Measurements from ENCODE around the gene FPGS.
"Not testable (repeated sequence)": the region's sequence is repeated elsewhere in the genome, so short reads cannot be mapped to it uniquely, and the experiment has no call there.

The FPGS gene, protein sequence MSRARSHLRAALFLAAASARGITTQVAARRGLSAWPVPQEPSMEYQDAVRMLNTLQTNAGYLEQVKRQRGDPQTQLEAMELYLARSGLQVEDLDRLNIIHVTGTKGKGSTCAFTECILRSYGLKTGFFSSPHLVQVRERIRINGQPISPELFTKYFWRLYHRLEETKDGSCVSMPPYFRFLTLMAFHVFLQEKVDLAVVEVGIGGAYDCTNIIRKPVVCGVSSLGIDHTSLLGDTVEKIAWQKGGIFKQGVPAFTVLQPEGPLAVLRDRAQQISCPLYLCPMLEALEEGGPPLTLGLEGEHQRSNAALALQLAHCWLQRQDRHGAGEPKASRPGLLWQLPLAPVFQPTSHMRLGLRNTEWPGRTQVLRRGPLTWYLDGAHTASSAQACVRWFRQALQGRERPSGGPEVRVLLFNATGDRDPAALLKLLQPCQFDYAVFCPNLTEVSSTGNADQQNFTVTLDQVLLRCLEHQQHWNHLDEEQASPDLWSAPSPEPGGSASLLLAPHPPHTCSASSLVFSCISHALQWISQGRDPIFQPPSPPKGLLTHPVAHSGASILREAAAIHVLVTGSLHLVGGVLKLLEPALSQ

DNA sequence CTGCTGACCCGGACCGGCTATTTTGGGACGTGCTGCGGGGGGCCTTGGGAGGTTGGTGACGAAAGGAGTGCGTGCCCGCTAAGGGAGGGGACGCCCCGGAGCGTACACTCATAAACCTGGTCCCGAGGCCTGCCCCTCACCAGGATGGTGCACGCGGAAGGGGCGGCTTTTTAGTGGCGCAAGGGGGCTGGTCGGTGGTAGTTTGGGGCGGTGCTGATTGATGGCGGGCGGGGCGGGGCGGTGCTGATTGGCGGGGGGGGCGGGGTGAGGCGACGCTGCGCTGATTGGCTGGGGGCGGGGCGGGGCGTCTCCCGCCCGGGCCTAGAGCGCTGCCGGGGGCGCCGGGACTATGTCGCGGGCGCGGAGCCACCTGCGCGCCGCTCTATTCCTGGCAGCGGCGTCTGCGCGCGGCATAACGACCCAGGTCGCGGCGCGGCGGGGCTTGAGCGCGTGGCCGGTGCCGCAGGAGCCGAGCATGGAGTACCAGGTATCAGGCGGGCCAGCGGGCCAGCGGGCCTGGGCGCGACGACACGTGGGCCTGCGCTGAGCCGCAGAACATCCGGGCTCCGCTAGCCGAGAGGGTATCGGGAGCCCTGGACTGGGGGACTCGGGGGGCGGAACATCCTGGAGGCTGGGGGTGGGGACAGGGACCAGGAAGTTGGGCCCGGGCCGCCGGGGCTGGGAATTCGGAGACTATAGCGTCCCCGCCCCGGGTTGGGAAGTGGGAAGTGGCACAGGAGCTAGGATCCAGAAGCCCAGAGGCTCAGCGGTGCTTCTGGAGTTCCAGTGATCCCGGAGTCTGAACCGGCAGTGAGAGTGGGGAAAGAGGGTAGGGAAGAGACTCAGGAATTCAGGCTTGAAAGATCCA lies at the start of gene FPGS:
FPGS (plus strand) TSS at position 307 of the 868 bp plus-strand sequence; CDS start at position 350, 43 bp downstream.
- DNase-seq (ENCODE audit: low read depth) = peak; percentile 69

DNA sequence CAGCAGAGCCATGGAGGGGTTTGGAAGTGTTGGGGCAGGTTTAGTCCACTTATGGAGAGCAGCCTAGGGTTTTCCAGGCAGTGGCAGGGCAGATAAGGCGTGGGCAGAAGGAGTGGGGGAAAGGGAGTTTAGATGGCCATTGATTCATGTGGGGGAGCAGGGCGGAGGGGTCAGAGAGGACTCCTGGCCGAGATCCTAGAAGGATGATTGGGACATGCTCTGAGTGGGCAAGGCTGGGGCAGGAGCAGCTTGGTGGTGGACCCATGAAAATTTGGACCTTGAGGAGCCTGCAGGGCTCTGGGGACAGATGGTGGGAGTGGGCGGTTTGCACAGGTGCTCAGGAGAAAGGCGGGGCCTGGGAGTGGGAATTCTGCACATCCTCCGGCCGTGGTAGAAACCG lies 49.5 kb upstream of the FPGS start:
- no peak for DNase-seq (ENCODE audit: low read depth)

DNA sequence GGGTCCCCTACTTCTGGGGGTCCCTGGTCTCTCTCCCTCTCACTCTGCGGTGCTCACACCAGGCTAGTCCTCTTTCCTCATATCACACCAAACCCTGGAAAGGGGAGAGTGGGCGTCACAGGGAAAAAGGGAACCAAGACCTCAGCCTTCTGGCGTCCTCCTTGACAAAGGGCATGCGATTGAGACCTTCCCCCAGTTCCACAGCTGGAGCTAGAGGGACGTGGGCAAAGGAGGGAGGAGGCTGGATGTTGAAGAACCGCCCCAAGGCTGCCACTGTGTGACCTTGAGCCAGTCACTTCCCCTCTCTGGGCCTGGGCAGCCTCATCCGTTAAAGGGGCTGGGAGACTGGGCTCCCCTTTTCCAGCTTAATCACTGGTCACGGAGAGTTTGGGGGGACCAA lies 49.1 kb upstream of the FPGS start:
- no peak for DNase-seq (ENCODE audit: low read depth)

DNA sequence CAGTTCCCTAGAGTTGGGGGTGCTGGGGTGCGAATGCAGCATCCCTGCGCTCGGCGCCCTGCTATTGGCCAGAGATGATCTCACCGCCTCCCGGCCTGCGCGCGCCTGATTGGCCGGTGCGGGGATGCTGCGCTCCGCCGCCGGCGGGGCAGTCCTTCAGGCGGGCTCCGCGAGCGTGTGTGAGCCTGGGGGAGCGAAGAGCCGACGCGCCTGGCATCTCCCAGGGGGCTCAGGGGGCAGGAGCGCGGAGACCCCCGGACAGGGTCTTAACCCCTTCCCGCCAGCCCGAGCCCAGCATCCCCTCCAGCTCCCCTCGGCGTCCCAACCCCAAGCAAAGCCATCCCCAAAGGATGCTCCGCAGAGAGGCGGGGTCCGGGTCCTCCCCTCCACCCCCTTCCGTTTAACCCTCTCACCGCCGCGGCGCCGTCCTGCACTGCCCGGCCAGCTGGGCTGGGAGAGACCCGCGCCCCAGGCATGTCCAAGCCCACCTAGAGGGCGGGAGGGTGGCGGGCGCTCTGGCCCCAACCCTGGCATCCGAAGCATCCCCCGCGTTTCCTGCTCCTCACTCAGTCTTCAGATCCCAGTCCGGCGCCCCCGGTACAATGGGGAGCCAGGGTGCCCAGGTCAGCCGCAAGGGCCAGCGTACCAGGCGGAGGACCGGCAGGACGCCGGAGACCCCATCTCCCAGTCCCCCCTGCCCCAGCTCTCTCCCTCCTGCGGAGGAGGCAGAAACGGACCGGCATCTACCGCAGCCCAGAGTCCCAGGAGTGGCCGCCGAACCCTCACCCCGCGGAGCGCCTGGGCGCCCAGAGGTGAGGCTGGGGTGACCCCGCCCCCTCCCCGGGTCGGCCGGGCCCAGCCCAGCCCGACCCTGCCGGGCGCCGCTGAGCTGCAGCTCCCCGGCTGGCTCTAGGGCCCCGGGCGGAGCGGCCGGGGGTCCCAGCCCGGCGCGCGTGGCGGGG lies 48.3 kb upstream of the FPGS start:
- DNase-seq (ENCODE audit: low read depth) = no peak

DNA sequence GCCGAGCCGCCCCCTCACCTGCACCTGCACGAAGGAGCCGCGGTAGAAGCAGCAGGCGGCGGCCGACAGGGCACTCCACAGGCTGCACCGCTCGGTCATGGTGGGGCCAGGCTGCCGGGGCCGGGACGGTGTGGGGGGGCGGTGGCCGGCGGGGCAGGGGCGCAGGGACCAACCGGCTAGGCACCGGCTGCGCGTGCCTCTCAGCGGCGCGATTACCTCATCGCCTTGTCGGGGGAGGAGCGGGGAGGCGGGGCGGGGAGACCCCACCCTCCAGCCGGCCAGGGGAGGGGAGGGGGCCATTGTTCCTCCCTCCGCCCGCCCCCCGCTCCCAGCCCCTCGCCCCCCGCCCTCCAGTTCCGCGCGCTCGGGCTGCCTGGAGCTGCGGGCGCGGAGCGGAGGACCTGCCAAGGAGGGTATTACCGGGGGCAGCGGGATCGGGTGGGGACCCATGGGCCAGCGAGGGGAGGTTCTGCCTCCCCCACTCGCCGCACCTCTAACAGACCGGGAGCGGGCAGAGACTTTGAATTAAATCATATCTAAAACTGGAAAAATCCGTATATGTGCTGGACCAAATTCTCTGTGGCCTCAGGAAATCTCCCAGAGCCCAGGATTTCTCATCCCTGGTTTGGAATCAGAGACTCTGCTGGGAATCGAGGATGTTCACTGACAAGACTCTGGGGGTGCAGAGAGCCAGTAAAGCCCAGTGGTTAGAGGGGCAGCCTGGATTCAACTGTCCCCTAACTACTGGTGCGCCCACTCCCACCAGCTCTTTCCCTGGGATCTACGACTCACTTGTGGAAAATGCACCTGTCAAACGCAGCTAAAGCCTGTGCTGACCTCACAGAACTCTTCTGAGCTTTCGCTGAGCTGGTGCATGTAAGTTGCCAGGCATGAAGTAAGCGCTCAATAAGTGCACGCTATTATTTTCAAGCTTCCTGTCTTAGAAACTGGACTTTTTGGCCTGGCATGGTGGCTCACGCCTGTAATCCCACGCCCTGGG lies 47.3 kb upstream of the FPGS start:
- no peak for DNase-seq (ENCODE audit: low read depth)

DNA sequence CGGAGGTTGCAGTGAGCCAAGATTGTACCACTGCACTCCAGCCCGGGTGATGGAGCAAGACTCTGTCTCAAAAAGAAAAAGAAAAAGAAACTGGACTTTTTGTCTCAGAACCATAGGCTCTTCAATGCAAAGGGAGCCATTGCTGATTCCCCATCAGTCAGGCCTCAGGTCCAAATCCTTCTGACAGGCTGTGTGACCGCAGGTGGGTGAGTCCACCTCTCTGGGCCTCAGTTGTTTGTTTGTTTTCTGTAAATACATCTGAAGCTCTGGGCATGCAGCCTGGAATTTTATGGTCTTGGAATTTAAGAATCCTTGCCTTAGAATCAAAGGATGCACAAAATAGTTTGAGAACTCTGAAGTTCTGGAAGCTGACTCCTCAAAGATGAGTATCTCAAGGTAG lies 46.4 kb upstream of the FPGS start:
- no peak for DNase-seq (ENCODE audit: low read depth)

DNA sequence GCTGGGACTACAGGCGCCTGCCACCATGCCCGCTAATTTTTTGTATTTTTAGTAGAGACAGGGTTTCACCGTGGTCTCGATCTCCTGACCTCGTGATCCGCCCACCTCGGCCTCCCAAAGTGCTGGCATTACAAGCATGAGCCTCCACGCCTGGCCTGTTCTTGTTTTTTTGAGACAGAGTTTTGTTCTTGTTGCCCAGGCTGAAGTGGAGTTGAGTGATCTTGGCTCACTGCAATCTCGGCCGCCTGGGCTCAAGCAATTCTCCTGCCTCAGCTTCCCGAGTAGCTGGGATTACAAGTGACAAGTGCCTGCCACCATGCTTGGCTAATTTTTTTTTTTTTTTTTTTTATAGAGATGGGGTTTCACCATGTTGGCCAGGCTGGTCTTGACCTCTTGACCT lies 45.9 kb upstream of the FPGS start:
- DNase-seq (ENCODE audit: low read depth) = not testable (repeated sequence)

DNA sequence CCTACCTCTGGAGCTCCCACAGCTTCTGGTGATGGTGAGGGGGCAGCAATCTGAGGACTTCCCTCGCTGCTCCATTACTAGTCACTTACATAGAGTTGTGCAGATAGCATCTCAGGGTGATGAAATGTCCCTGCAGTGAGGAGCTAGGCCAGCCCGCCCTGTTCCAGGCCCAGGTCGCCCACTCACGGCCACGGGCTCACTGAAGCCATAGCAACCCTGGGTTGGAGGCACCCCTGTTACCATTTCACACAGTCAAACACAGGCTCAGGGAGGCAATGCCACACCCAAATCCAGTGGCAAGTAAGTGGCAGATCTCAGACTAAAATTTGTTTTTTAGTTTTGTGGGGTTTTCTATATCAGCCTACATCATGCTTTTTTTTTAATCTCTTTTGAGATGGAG lies 43.8 kb upstream of the FPGS start:
- DNase-seq (ENCODE audit: low read depth) = no peak

DNA sequence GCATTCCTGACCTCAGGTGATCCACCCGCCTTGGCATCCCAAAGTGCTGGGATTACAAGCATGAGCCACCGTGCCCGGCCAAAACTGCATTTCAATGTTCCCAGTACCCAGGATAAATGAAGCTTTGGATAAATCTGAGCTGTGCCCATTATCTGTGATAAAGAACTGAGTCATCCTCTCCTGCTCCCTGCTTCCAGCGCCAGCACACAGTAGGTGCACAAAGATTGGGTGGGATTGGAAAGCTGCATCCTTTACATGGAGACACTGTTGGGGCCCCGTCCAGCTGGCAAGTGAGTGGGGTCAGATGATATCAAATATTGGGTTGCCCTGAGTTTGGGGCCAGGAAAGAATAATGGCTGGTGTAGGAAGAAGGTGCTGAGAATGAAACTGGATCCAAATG lies 41.6 kb upstream of the FPGS start:
- no peak for DNase-seq (ENCODE audit: low read depth)

DNA sequence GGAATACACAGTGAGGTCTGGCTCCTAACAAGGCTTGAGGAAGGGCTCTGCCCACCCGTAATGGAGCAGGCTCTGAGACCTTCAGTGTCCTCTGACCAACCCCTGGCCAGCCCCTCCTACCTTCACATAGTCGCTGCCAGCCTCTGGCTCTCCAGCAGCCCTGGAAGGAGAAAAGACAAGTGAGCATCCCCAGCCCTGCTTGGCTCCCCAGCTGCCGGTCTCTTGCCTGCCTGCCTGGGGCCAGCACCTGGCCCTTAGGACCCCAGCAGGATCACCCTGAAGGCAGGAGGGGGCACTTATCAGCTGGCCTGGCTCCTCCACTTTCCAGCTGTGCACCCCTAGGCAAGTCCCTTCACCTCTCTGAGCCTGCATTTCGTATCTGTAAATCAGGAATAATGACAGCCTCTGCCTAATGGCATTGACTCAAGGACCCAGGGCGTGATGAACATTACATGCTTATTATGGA lies 41.2 kb upstream of the FPGS start:
- DNase-seq (ENCODE audit: low read depth) = no peak

DNA sequence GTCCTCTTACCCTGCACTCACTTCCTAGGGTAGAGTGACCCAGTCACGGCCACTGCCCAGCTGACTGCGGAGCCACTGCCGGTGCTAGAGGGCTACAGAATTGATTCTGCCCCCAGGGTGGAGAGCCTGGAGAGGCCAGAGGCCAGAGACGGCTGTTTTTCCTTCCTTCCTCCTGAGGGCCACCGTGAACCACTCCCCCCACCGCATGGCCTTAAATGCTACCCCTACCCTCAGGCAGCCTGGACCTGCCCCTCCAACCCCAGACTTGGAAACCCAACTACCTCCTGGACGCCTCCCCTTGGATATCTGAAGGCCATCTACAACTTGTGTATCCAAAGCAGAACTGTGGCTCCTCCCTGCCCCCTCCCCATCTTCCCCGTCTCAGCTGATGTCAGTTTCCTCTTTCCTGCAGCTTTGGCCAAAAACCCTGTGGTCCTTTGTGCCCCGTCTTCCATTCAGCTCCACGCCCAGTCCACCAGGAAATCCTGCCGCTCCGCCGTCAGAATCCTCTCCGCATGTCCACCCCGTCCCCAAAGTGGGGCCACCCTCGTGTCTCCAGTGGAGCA lies 40.5 kb upstream of the FPGS start:
- no peak for DNase-seq (ENCODE audit: low read depth)

DNA sequence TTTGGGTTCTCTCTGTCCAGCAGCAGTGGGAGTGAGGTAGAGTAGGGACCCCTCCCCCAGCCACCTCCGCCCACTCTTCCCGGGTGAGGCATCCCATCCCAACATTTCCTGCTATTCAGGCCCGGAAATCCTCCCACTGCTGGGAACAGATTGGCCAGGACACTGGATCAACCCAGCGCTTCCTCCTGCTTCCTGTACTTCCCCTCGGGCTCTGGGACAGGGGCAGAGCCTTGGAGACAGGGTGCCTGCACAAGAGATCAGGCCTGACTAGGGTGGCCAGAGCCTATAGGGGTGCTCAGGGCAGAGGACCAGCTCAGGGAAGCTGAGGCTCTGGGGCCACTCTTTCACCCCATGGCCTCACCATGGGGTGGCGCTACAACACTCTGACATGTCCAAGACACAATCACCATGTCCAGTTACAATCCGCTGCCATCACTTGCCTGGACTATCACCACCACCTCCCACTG lies 38.7 kb upstream of the FPGS start:
- DNase-seq (ENCODE audit: low read depth) = no peak

DNA sequence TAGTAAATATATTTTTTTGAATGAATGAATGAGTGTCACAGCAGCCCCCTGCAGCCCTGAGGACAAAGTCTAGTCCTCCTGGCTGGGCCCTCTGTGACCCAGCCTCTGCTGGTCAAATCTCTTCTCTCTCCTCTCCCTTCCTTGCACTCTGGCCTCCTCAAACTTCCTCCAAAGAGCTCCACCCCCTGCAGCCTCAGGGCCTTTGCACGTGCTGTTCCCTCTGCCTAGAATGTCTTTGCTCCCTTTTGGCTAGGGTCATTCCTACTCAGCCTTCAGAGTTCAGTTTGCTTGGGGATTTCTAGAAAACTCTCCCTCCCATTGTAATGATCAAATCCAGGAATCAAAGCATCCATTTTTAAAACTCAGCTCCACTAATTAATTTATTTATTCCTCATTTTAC lies 37.3 kb upstream of the FPGS start:
- no peak for DNase-seq (ENCODE audit: low read depth)

DNA sequence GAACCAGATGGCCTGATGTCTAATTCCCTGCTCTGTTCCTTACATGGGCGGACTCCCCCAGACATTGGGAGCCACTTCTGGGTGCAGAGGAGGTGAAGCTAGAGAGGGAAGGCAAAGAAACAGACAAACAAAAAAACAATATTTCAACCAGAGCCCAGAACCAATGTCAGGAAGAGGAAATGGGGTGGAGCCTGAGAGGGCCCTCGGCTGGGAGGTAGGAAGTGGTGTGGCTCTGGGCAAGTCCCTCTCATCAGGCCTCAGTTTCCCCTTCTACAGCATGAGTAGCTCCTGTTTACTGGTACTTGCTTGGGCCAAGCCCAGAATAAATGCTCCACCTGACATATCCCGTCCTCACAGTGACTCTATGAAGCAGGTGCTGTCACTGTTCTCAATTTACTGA lies 35.3 kb upstream of the FPGS start:
- no peak for DNase-seq (ENCODE audit: low read depth)

DNA sequence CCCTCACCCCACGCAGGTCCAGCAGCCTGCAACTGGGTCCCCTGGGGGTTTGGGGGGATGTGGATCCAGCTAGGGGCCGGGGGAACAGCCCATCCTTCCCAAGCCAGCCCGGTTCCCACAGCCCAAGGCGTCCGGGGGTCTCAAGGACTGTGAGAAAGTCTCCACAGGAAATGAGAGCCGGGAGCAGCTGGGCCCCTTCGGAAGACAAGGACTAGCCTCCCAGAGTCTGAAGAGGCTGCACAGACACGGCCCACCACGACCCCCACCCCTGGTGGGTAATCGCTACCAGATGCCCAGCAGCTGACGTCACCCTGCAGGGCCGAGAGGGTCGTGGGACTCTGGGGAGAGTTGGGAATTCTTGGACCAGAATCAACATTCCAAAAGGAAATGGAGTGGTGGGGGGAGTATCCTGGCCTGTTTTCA lies 34.8 kb upstream of the FPGS start:
- no peak for DNase-seq (ENCODE audit: low read depth)

DNA sequence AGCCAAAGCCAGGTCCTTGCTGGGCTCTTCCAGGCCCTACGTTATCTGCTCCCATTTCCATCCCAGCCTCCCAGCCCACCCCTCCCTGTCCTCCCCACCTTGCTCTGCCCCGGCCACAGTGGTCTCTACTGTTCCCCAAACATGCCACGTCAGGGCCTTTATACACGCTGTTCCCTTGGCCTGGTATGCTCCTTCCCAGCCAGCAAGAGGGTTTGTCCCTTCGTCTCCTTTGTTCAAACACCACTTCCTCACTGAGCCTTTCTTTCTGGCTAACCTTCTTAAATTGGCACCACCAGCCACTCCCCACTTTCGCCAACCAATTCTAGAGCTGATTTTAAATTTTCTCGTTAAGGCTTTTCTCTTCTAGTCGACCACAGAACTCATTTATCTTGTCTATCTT lies 34.0 kb upstream of the FPGS start:
- no peak for DNase-seq (ENCODE audit: low read depth)

DNA sequence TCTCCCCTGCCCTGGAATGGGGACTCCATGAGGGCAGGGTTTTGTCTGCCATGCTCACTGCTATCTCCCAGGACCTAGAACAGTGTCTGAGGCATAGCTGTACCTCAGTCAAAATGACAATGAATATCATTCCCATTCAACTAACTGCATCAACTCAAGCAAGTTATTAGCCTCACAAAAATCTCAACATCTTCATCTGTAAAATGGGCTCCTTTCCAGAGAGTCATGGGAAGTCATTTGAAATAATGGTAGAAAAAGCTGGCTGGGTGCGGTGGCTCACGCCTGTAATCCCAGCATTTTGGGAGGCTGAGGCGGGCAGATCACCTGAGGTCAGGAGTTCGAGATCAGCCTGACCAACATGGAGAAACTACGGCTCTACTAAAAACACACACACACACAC lies 33.6 kb upstream of the FPGS start:
- DNase-seq (ENCODE audit: low read depth) = no peak

DNA sequence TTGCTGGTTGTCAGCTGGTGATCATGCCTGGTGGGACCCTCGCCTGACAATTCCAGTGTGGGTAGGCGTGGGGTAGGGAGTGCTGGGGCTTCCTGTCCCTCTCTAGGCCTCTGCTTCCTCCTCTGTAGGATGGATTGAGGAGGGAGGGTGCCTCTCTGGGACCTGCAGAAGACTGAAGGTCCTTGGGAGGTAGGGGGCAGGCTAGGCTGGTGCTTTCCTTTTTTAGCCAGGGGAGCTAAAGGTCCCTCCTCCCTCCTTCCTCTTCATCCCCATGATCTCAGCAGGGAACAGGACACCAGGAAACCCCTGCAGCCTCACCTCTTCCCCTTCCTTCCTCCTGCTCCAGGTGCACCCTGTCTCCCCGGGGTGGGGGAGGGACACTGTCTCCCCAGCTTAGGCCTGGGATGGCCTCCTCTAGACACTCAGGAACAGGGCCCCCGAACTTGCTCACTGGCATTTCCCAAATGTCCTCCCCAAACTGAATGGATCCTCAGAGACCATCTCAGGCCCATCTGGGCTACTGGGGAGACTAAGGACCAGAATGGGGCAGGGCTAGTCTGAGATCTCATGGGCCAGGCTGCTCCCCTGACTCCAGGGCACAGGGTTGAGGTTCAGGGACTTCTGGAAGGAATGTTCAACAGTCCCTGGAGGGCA lies 32.6 kb upstream of the FPGS start:
- no peak for DNase-seq (ENCODE audit: low read depth)

DNA sequence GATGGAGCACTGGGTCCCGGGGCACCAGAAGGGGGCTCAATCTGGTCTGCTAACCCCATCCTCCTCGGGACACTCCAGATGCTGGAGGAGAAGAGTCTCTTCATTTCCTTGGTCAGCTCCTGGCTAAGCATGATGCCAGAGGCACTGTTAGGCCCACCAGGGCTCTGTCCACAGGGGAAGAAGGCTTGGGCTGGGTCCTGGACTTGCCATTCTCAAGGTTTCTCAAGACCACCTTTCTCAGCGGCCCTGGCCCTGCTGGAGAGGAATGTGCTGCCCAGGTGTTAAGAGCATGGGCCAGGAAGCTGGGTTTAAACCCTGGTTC lies 32.1 kb upstream of the FPGS start:
- DNase-seq (ENCODE audit: low read depth) = no peak

Data from stimulated activated CD4-positive, alpha-beta T cell treated with anti-CD3 and anti-CD28 coated beads, Interleukin-2, amount 100 ng/mL, for 4 hours (primary cell).